Sciatic nerve (tissue), 2 donors: ENCODE data around the gene RPL28. TPM values are rescaled to one million over a fixed set of nuclear protein-coding genes. Genes with fewer than 3 reads are reported as not detected.
A peak's percentile ranks its signal among the peaks of the same experiment; 100 is the strongest.

Source experiments
- ATAC-seq: fragments of 200-7000 bp; cut with Tn5 transposase; one replicate; pipeline ENCODE4 v1.9.1; 2020; ENCODE audit warnings: mild to moderate bottlenecking, moderate library complexity
- DNase-seq: peaks from one replicate; pipeline ENCODE4 v3.0.0-alpha.2; 2020; ENCODE audit warnings: low spot score
- intact Hi-C: fragments of 100-400 bp; cut with DNase I; formaldehyde crosslinking; loops from one replicate; pipeline ENCODE4 v1.14.2; 2022
- total RNA-seq: library from RNA; stranded (reverse); fragmentation: NEBNext Ultra II Directional; extraction: Animal tissue kit (Norgen Biotek cat#: 25700); gene quantifications from one replicate; pipeline ENCODE4 v1.2.1, GENCODE V29; 2021
- donor health status: DM: no; HTN: no; CAD: no.
- donor health status: DM: no; HTN: no; CAD: no.

RPL28 gene
- total RNA-seq, 1 donor from 2014 or later, result 902 TPM

DNA sequence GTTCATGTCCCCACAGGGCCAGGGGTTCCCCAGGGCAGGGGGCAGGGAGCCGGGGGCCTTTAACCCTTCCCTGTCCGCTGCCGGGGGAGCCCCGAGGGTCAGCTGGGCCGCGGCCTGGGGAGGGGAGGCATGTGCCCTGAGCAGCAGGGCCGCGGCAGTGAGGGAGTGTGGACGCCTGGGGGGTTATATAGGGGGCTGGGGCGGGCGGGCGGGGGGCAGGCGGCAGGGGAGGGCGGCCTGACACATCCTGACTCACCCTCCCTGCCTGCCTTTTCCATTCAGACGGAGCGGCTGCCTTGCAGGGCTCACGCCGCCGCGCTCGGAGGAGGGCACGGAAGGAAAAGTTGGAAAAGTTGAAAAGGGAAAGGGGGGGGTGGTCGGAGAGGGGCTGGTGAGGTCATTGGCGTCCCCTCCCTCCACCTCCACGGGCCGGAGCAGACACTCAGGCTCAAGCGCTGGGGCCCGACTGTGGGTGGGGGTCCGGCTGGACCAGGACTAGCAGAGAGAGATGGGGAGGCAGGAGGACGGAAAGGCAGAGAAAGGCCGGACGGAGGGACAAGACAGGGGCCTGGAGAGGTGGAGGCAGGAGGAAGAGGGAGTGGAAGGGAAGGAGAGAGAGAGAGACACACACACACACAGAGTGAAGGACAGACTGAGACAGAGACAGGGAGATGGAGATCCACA, 15.3 kb upstream of the RPL28 start, which contains the start of gene IL11:
IL11 (minus strand) TSS at position 159 of the 684 bp plus-strand sequence; CDS start at position 6, 153 bp downstream.
- ATAC-seq, result peak; percentile 7
- intact Hi-C loops, result no loop called here

GRCh38 chr19:55372316-55373081, 13.2 kb upstream of the RPL28 start:
- ATAC-seq, result no peak
- no peak for DNase-seq
- intact Hi-C loops, result no loop called here

More for the DNA sequence above, 15.3 kb upstream of the RPL28 start, which contains the start of gene IL11:
- DNase-seq, result no peak

GRCh38 chr19:55373306-55373992, 12.3 kb upstream of the RPL28 start:
- intact Hi-C loops, result no loop called here
- DNase-seq, result no peak
- ATAC-seq, result no peak

DNA sequence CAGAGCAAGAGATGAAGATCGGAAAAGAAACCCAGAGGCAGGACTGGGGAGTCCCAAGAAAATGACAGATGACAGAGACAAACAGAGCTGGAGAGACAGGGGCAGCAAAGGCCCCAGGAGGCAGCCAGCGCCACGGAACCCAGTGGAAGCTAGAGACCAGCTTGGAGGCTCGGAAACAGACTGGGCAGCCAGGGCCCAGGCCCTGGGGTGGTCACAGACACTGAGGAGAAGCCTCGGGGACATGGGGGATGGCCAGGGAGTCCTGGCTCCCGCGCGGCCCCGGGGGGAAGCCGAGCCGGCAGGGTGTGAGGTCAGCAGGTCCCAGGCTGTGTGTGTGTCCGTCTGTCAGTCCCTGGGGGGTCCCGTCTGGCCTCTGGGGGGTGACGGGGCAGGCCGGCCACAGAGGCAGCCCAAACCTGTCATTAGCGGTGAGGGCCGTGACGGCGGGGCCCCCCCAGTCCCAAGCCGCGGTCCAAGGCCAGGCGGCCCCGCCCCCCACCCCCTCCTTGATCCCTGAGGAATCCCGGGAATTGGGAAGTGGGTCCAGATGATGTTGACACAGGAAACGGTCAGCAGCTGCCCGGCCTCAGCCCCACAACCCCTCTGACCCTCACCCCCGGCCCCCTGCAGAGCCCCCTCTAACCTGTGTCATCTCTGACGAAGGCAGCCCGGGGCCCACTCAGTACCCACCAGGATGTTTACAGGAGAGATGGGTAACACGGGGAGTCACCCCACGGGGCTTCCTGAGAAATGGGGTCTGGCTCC, 11.6 kb upstream of the RPL28 start:
- ATAC-seq (no peak), DNase-seq (no peak)
- intact Hi-C loops, result no loop called here

GRCh38 chr19:55376241-55376933, 9.3 kb upstream of the RPL28 start, which contains the start of gene TMEM190:
Gene TMEM190, plus strand, starts transcription at chr19:55376826. Its CDS starts 28 bp downstream, at chr19:55376854.
- DNase-seq (no peak), ATAC-seq (no peak)
- intact Hi-C loops, result no loop called here

DNA sequence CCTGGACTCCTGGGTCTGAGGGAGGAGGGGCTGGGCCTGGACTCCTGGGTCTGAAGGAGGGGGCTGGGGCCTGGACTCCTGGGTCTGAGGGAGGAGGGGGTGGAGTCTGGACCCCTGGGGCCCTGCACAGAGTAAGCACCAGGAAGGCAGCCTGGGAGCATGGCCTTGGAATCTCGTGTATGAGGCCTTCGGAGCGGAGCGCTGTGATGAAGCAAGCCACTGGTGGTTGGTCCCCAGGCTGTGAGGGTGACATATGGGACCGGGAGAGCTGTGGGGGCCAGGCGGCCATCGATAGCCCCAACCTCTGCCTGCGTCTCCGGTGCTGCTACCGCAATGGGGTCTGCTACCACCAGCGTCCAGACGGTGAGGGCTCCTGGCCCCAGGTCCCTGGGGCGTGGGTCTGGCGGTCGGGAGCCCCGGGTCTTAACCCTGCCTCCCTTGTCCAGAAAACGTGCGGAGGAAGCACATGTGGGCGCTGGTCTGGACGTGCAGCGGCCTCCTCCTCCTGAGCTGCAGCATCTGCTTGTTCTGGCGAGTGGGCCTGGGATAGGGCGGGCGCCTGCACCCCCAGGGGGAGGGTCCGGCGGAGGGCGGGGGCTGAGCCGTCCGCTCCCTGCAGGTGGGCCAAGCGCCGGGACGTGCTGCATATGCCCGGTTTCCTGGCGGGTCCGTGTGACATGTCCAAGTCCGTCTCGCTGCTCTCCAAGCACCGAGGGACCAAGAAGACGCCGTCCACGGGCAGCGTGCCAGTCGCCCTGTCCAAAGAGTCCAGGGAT, 8.2 kb upstream of the RPL28 start:
- intact Hi-C loops, result no loop called here
- peak; percentile 34 for ATAC-seq
- no peak for DNase-seq

GRCh38 chr19:55379174-55379573, 6.6 kb upstream of the RPL28 start:
- DNase-seq (no peak), ATAC-seq (no peak)
- intact Hi-C loops, result no loop called here

DNA sequence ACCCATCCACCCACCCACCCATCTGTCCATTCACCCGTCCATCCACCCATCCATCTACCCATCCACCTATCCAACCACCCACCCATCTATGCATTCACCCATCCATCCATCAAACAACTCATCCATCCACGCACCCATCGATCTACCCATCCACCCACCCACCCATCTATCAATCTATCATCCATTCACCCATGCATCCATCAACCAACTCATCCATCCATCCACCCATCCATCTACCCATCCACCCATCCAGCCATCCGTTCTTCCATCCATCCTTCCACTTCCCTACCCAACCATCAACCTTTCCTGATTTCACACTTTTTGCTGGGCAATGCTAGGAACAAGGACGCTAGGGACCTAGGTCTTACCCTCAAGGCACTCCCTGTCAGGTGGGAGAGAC, 3.7 kb upstream of the RPL28 start:
- intact Hi-C loops, result loop anchor here (5.0 kb wide), 1 partner anchor 80 kb away; no protein-coding TSS in a partner anchor
- ATAC-seq (no peak), DNase-seq (no peak)

GRCh38 chr19:55382522-55383054, 3.1 kb upstream of the RPL28 start:
- DNase-seq, result no peak
- ATAC-seq, result no peak
- intact Hi-C loops, result loop anchor here (5.0 kb wide), 1 partner anchor 80 kb away; no protein-coding TSS in a partner anchor

GRCh38 chr19:55383279-55384130, 2.2 kb upstream of the RPL28 start:
- no peak for ATAC-seq
- DNase-seq, result no peak
- intact Hi-C loops, result loop anchor here (5.0 kb wide), 1 partner anchor 81 kb away; no protein-coding TSS in a partner anchor

DNA sequence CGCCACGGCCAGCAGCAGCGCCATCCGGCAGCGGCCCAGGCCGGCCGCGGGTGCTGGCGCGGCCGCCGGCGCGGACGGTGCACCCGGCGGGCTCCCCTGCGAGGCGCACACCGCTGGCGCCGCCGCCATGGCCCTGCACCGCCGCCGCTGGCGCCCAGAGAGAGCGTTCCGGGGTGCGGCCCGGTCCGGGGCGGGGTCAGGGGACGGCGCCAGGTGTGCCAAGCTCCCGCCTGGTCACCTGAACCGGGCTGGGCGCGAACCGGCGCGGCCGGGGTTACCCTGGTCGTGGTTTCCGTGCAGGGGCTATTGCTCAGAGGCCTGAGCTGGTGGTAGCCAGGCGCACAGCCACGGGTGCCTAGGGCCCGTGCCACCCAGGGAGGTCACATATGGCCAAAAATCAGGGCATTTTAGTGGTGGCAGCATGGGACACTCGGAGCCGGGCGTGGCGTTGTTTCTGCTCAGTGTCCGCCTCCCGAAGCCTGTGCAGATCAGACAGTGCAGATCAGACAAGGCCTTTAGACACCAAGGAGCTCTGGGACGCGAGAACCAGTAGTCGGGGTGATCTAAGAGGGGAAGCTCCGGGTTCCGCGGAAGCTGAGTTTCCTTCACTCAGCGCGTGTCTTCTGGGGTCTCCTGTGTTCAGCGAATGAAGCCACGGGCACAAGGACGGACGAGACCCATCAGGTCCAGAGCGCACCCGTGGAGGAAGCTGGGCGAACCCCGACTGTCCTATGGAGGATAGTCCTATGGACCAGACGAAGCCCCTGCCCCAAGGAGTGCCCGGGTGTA, 1.4 kb upstream of the RPL28 start, which contains the start of gene TMEM238:
TMEM238 (minus strand) TSS at position 162 of the 789 bp plus-strand sequence; CDS start at position 129, 33 bp downstream.
- intact Hi-C loops, result loop anchor here (5.0 kb wide), 1 partner anchor 82 kb away; no protein-coding TSS in a partner anchor
- ATAC-seq (peak; percentile 0), DNase-seq (peak; percentile 70)

- ATAC-seq, result peak; percentile 95
- peak; percentile 99 for DNase-seq
- intact Hi-C loops, result loop anchor here (5.0 kb wide), 1 partner anchor 83 kb away; no protein-coding TSS in a partner anchor
Measured at GRCh38 chr19:55384920-55385723, 610 bp upstream of the RPL28 start.

DNA sequence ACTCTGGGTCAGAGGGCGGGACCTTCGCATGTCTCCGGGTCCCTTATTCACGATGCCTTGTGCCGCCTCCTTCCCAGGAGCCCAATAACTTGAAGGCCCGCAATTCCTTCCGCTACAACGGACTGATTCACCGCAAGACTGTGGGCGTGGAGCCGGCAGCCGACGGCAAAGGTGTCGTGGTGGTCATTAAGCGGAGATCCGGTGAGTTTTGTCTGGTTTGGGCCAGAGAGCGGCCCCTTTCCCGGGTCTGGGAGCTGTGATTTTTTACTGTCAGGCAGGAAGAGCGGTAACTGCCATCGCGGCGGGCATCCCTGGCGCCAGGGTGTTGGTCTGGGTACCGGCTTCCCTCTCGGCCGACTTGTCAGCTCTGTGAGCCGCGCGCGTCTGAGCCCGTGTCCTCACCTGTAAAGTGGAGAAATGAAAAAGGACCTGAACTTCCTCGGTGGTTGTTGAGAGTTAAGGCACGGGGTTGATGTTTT, 800 bp downstream of the RPL28 start:
- DNase-seq (no peak), ATAC-seq (no peak)
- intact Hi-C loops, result no loop called here

GRCh38 chr19:55387736-55388497, 2.2 kb downstream of the RPL28 start:
- no peak for DNase-seq
- intact Hi-C loops, result no loop called here
- no peak for ATAC-seq
